ENCODE data around the gene RBFOX1.

RBFOX1 gene

DNA sequence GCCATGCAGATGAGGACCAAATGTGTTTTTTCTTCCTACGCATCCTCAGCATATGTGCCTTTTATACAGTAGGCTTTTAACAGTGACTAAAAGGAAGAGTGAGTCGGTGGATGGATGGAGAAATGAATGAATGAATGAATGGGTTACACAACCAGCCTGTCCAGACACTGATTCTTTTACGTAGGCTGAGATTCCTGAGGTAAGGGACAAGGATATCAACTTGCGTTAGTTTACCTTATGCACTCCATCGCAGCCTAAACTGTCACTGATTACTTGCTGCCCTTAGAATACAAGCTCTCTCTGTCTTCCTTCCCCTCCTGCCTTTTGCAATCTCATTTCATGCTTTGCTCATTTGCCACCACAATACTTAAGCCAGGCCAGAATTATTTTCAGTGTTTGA lies 59.0 kb downstream of the RBFOX1 start:
- Histone ChIP-seq H3K27ac (no peak overlapping the region), H3K36me3 (no peaks in the 10 kb centered on the region), H3K27me3 (no peaks in the 10 kb centered on the region), H3K4me3 (ENCODE audit: low read depth in 1 of 2, low read length in 1 of 2) (no peak overlapping the region), H3K4me1 (ENCODE audit: control insufficient read depth in 1 of 2, insufficient read depth in 1 of 2, low read depth in 1 of 2, low read length in 1 of 2) (no peaks in the 10 kb centered on the region), H3K9me3 (no peaks in the 10 kb centered on the region)
- no peak for TF ChIP-seq CTCF (IDR thresholded peaks at IDR 0.05)

GRCh38 chr16:7392206-7392605 lies 59.6 kb downstream of the RBFOX1 start:
- Histone ChIP-seq H3K9me3 (no peaks in the 10 kb centered on the region), H3K36me3 (no peaks in the 10 kb centered on the region), H3K27ac (no peak overlapping the region), H3K4me3 (ENCODE audit: low read depth in 1 of 2, low read length in 1 of 2) (no peak overlapping the region), H3K27me3 (no peaks in the 10 kb centered on the region), H3K4me1 (ENCODE audit: control insufficient read depth in 1 of 2, insufficient read depth in 1 of 2, low read depth in 1 of 2, low read length in 1 of 2) (no peaks in the 10 kb centered on the region)
- TF ChIP-seq CTCF (IDR thresholded peaks at IDR 0.05) = no peak

- H3K36me3 ChIP-seq = no peaks in the 10 kb centered on the region
- no peaks in the 10 kb centered on the region for H3K4me1 ChIP-seq (ENCODE audit: control insufficient read depth in 1 of 2, insufficient read depth in 1 of 2, low read depth in 1 of 2, low read length in 1 of 2)
- TF ChIP-seq CTCF (IDR thresholded peaks at IDR 0.05) = no peak
- H3K9me3 ChIP-seq = no peaks in the 10 kb centered on the region
- H3K27me3 ChIP-seq = no peaks in the 10 kb centered on the region
- no peak overlapping the region for H3K27ac ChIP-seq
- H3K4me3 ChIP-seq (ENCODE audit: low read depth in 1 of 2, low read length in 1 of 2) = no peak overlapping the region
Observed at GRCh38 chr16:7393680-7394079, 61.0 kb downstream of the RBFOX1 start.

GRCh38 chr16:7394720-7395336 lies 62.2 kb downstream of the RBFOX1 start:
- H3K4me1 ChIP-seq (ENCODE audit: control insufficient read depth in 1 of 2, insufficient read depth in 1 of 2, low read depth in 1 of 2, low read length in 1 of 2) = no peaks in the 10 kb centered on the region
- no peaks in the 10 kb centered on the region for H3K36me3 ChIP-seq
- H3K27ac ChIP-seq = no peak overlapping the region
- TF ChIP-seq CTCF (IDR thresholded peaks at IDR 0.05) = no peak
- no peak overlapping the region for H3K4me3 ChIP-seq (ENCODE audit: low read depth in 1 of 2, low read length in 1 of 2)
- no peaks in the 10 kb centered on the region for H3K9me3 ChIP-seq
- H3K27me3 ChIP-seq = no peaks in the 10 kb centered on the region

GRCh38 chr16:7397901-7398300 lies 65.3 kb downstream of the RBFOX1 start:
- no peaks in the 10 kb centered on the region for H3K9me3 ChIP-seq
- no peaks in the 10 kb centered on the region for H3K4me1 ChIP-seq (ENCODE audit: control insufficient read depth in 1 of 2, insufficient read depth in 1 of 2, low read depth in 1 of 2, low read length in 1 of 2)
- TF ChIP-seq CTCF (IDR thresholded peaks at IDR 0.05) = no peak
- no peaks in the 10 kb centered on the region for H3K36me3 ChIP-seq
- no peaks in the 10 kb centered on the region for H3K27me3 ChIP-seq
- no peak overlapping the region for H3K4me3 ChIP-seq (ENCODE audit: low read depth in 1 of 2, low read length in 1 of 2)
- no peak overlapping the region for H3K27ac ChIP-seq

DNA sequence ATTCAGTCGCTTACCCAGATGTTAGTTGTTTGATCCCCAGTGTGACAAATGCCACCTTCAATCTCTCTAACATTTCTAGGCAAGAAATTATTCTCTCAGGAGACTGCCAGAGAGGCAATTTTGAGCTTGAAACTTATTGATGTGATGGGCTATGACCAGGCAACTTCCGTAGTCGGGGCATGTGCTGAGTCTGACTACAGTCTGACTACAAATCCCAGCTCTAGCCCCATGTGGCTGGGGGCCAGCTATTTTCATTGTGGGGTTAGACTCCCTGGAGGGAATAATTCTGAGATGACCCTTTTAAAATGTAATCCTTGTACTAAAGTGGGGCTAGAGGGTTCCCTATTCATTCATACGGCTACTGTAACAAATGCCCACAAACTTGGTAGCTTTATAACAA lies 65.9 kb downstream of the RBFOX1 start:
- no peaks in the 10 kb centered on the region for H3K9me3 ChIP-seq
- no peaks in the 10 kb centered on the region for H3K27me3 ChIP-seq
- no peak for TF ChIP-seq CTCF (IDR thresholded peaks at IDR 0.05)
- no peaks in the 10 kb centered on the region for H3K36me3 ChIP-seq
- H3K4me1 ChIP-seq (ENCODE audit: control insufficient read depth in 1 of 2, insufficient read depth in 1 of 2, low read depth in 1 of 2, low read length in 1 of 2) = no peaks in the 10 kb centered on the region
- H3K27ac ChIP-seq = no peak overlapping the region
- no peak overlapping the region for H3K4me3 ChIP-seq (ENCODE audit: low read depth in 1 of 2, low read length in 1 of 2)

All from neutrophil (primary cell).